NCI-H510A treated with DMSO at 0.1 percent for 48 hours (cell line): Measurements from ENCODE around the gene HPSE.

Experiments
- DNase-seq: peaks from one replicate; lab custom pipeline; 2025; lab: John Stamatoyannopoulos, UW

The HPSE gene

DNA sequence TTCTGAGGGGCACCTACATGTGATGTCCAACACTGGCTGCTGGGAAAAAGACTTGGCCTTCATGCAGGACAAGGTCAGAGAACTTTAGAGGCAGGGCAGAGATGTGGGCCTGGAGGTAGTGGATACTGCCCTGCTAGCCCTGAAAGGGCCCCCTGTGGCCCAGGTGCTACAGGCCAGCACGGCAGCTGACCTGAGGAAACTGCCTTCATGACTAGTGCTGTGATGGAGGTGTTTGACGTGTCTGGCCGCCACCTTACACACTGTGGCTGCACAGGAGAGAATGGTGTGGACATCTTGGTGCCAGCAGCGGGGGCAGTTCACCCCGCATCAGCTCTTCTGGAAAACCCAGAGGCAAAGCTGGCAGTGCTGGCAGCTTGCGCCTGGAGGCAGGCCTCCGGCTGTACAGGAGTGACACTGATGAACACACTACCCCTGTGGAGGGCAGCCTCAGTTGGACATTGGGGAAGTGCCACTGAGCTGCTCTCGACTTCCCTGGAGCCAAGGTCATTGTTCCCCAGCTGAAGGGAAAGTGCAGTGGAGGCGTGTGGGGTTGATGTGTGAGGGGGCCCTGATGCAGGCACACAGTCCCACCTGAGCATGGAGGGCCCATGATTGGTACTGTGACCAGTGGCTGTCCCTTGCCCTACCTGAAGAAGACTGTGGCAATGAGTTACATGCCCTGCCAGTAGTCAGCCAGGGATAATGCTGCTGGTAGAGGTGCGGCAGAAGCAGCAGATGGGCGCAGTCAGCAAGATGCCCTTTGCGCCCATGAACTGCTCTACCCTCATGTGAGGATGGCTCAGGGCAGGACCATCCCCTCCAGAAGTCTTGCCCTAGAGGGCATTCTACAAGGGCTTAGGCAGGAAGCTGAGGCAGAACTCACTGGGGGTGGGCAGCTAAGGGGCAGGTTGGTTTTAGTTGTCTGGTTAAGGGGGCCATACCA, 87.0 kb downstream of the HPSE start:
- DNase-seq: no peak
